ENCODE data around the gene NTNG2. TPM values are rescaled to one million over a fixed set of nuclear protein-coding genes. Genes with fewer than 3 reads are reported as not detected.

The NTNG2 gene
- total RNA-seq, 4 donors from 2014 or later = 0.44 to 3.2 TPM; not detected in 2

DNA sequence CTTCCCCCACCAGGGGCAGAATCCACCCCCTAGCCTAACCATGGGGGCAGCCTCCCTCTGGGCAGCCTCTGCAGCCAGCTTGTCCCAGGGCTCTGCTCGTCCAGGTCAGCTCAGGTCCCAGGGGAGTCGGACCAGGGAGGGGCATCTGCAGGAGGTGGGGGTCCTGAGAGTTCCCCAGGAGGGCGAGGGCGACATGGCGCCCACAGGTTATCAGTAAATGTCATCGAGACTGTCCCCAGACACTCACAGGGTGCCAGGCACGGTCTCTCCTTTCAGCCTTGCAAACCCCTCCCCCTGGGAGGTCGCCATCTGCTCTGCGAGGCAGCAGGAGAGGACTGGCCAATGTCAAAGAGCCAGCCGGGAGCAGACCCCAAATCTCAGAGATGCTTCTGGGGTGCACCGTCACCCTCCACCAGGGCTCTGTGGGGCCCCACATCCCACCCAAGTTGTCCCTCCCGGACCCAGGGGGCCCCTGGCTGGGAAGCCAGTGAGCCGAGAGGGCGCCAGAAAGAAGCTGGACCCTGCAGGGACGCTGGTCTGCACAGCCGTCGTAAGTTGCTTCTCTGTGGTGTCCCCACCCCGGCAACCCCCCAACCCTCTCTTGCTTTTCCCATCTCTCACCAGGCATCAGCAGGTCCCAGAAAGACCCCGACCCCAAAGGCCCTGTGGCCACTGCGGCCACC is 69.3 kb downstream of the NTNG2 start:
- TF ChIP-seq, protein P1, sequence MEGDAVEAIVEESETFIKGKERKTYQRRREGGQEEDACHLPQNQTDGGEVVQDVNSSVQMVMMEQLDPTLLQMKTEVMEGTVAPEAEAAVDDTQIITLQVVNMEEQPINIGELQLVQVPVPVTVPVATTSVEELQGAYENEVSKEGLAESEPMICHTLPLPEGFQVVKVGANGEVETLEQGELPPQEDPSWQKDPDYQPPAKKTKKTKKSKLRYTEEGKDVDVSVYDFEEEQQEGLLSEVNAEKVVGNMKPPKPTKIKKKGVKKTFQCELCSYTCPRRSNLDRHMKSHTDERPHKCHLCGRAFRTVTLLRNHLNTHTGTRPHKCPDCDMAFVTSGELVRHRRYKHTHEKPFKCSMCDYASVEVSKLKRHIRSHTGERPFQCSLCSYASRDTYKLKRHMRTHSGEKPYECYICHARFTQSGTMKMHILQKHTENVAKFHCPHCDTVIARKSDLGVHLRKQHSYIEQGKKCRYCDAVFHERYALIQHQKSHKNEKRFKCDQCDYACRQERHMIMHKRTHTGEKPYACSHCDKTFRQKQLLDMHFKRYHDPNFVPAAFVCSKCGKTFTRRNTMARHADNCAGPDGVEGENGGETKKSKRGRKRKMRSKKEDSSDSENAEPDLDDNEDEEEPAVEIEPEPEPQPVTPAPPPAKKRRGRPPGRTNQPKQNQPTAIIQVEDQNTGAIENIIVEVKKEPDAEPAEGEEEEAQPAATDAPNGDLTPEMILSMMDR (IDR thresholded peaks at IDR 0.05; ENCODE audit: low read depth) = no peak

- TF ChIP-seq, protein P1 (IDR thresholded peaks at IDR 0.05; ENCODE audit: low read depth) = no peak
Observed at GRCh38 chr9:132232522-132232921, 70.7 kb downstream of the NTNG2 start.

DNA sequence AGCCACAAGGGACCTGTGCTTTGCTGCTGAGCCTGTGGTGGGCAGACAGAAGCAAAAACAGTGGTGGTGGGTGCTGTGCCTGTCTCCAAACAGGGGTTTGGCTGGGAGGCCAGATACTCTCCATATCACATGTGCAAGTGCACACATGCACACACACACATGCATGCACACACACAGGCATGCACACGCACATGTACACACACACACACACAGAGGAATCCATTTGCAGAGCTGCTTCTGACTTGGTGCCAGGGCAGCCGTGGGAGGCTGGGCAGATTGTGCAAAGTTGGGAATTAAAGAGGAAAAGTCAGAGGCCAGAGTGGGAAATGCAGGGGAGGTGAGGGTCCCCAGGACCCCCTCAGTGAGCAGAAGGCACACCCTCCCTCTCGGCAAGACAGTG is 71.3 kb downstream of the NTNG2 start:
- TF ChIP-seq, protein P1 (IDR thresholded peaks at IDR 0.05; ENCODE audit: low read depth) = no peak

DNA sequence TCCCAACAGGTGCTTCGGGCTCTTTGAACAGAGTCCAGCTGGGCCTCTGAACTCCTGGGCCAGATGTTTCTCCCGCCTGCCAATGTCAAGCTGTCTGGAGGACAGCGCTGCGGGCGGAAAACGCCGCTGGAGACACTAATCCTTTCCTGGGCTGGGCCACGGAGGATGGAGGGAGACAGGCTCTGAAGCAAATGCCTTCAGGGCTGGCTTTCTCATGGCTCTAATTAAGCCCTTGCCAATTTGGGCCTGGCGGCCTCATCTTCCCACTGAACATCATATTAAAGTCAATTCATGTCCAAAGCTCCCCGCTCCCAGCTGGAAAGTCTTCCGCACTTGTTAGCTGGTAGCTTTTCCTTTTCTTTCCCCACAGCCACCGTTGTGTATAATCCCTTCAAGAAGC is 72.7 kb downstream of the NTNG2 start:
- TF ChIP-seq, protein P1 (IDR thresholded peaks at IDR 0.05; ENCODE audit: low read depth) = no peak

- TF ChIP-seq, protein P1 (IDR thresholded peaks at IDR 0.05; ENCODE audit: low read depth) = no peak
Observed at GRCh38 chr9:132235125-132235524, 73.3 kb downstream of the NTNG2 start.

DNA sequence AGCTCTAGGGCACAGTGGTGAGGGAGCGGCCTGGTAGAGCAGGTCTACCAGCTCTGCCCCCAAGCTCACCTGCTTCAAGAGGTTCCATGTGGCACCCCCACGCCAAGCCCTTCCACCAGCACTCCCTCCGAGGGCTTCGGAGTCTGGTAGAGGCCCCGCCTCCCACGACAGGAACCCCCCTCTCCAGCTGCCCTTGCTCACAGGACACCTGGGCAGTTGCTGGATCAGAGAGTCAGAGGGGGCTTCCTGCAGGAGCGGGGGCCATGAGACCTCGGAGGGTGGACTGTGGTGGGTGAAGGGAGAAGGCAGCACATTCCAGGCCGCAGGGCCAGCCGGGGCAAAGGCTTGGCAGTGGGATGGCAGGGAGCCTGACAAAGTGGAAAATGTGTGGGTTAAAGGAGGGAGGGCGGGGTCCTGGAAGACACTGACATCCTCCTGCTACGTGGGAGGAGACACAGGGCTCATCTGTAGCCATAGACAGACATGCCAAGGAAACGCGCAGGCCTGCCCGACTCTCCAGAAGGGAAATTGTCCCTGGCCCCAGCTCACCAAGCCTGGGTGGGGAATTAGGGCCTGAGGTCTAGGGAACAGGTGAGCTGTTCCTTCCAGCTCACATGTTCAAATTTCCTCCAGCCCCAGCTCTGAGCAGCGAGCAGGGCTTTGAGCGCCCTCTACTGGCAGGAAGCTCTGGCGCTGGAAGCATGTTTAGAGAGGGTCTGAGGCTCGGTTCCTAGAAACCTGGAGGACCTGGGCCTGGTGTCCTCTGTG is 74.2 kb downstream of the NTNG2 start:
- TF ChIP-seq, protein P1 (IDR thresholded peaks at IDR 0.05; ENCODE audit: low read depth) = no peak

- TF ChIP-seq, protein P1 (IDR thresholded peaks at IDR 0.05; ENCODE audit: low read depth) = no peak
Observed at GRCh38 chr9:132236662-132237311, 74.9 kb downstream of the NTNG2 start.
